H1 (cell line): ENCODE results near the gene NID2. TPM values are rescaled to one million over a fixed set of nuclear protein-coding genes. Genes with fewer than 3 reads are reported as not detected.

Source experiments
- CTCF ChIA-PET: fragments of 300-600 bp; sonication (Branson Sonifier 250); formaldehyde crosslinking; loops from one replicate; lab custom pipeline; 2021; ENCODE audit not compliant: partially characterized antibody; lab: Charles Lee
- POLR2A ChIA-PET: fragments of 300-600 bp; sonication (Branson Sonifier 250); formaldehyde crosslinking; loops from one replicate; lab custom pipeline; 2021; ENCODE audit warnings: inconsistent platforms; ENCODE audit not compliant: partially characterized antibody; lab: Charles Lee
- DNase-seq, 2 experiments: peaks; one replicate each; pipeline versions ENCODE4 v3.0.0 to v3.0.0-alpha.2; 2010 to 2022; ENCODE audit warnings: low spot score in 2 of 2, low read depth in 1 of 2, mixed read lengths in 1 of 2
- FAIRE-seq: peaks from 2 replicates; lab custom pipeline; 2011; peaks lifted over from hg19 to GRCh38; lab: Jason Lieb, UNC
- H2AFZ ChIP-seq: 2 replicates; pipeline ENCODE4 v1.8.1; 2012; ENCODE audit warnings: low read length, inconsistent platforms
- H2AK5ac ChIP-seq: 2 replicates; pipeline ENCODE4 v1.6.1; 2013; ENCODE audit warnings: low read depth, low read length
- H2BK120ac ChIP-seq: replicated peaks from 2 replicates; pipeline ENCODE3; 2013; ENCODE audit warnings: low read depth, low read length, inconsistent platforms
- H2BK12ac ChIP-seq: 2 replicates; pipeline ENCODE4 v1.6.1; 2013; ENCODE audit warnings: low read depth, low read length
- H2BK15ac ChIP-seq: 2 replicates; pipeline ENCODE4 v1.6.1; 2013; ENCODE audit warnings: low read length
- H2BK20ac ChIP-seq: 2 replicates; pipeline ENCODE4 v1.6.1; 2013; ENCODE audit warnings: low read length
- H2BK5ac ChIP-seq: 2 replicates; pipeline ENCODE4 v1.6.1; 2013; ENCODE audit warnings: low read depth, low read length
- H3K14ac ChIP-seq: 2 replicates; pipeline ENCODE4 v1.6.1; 2013; ENCODE audit warnings: inconsistent platforms; ENCODE audit not compliant: insufficient read length
- H3K18ac ChIP-seq: 2 replicates; pipeline ENCODE4 v1.6.1; 2013; ENCODE audit warnings: low read length; ENCODE audit errors: extremely low read depth
- H3K23ac ChIP-seq: 2 replicates; pipeline ENCODE4 v1.6.1; 2013; ENCODE audit warnings: inconsistent platforms; ENCODE audit not compliant: insufficient read length
- H3K23me2 ChIP-seq: 2 replicates; pipeline ENCODE4 v1.6.1; 2013; ENCODE audit warnings: low read depth, low read length
- H3K27ac ChIP-seq: 2 replicates; pipeline ENCODE4 v1.6.1; 2011; ENCODE audit warnings: low read depth, low read length, inconsistent platforms
- H3K27me3 ChIP-seq, 4 experiments: replicated peaks in 1 of 4; 1 replicate in 1 of 4; 2 replicates in 3 of 4; pipeline versions ENCODE4 v1.6.1 to v1.8.1; 2011 to 2013; ENCODE audit warnings: low read length in 3 of 4, mild to moderate bottlenecking in 3 of 4, inconsistent platforms in 2 of 4, mixed read lengths in 2 of 4, moderate library complexity in 1 of 4; ENCODE audit not compliant: control insufficient read depth in 3 of 4, insufficient read depth in 3 of 4; ENCODE audit errors: extremely low read depth in 1 of 4
- H3K36me3 ChIP-seq, 4 experiments: 2 replicates each; pipeline versions ENCODE4 v1.6.1 to v1.8.1; 2011 to 2013; ENCODE audit warnings: mild to moderate bottlenecking in 4 of 4, low read length in 3 of 4, moderate library complexity in 2 of 4, control low read depth in 1 of 4, inconsistent platforms in 1 of 4; ENCODE audit not compliant: insufficient read depth in 4 of 4, control insufficient read depth in 2 of 4
- H3K4ac ChIP-seq: replicated peaks from 2 replicates; pipeline ENCODE3; 2013; ENCODE audit warnings: low read length, low read depth, mixed read lengths, inconsistent platforms; ENCODE audit not compliant: insufficient read length
- H3K4me1 ChIP-seq, 4 experiments: replicated peaks in 1 of 4; 1 replicate in 1 of 4; 2 replicates in 3 of 4; pipeline versions ENCODE4 v1.6.1 to v1.8.1; 2011 to 2013; ENCODE audit warnings: low read length in 3 of 4, inconsistent platforms in 2 of 4, mixed read lengths in 1 of 4; ENCODE audit not compliant: insufficient read depth in 4 of 4, control insufficient read depth in 3 of 4
- H3K4me2 ChIP-seq, 2 experiments: 2 replicates each; pipeline versions ENCODE4 v1.6.1 to v1.8.1; 2011 to 2013; ENCODE audit warnings: low read depth in 2 of 2, low read length in 2 of 2, control low read depth in 1 of 2, inconsistent platforms in 1 of 2, mild to moderate bottlenecking in 1 of 2; ENCODE audit not compliant: insufficient read depth in 1 of 2
- H3K4me3 ChIP-seq, 4 experiments: fragments of 200-600, 300-600 bp in 1 of 4; sonication (generic), shearing (Covaris generic), sonication (Bioruptor Twin) in 1 of 4; 2 replicates each; pipeline versions ENCODE4 v1.5.1 to v1.8.1; 2011 to 2016; ENCODE audit warnings: low read length in 4 of 4, low read depth in 3 of 4, control low read depth in 2 of 4, inconsistent platforms in 2 of 4, mild to moderate bottlenecking in 2 of 4, mixed read lengths in 1 of 4, moderate library complexity in 1 of 4; ENCODE audit not compliant: insufficient read depth in 2 of 4; ENCODE audit errors: extremely low read depth in 1 of 4
- H3K56ac ChIP-seq: replicated peaks from 2 replicates; pipeline ENCODE3; 2013; ENCODE audit warnings: low read depth, mild to moderate bottlenecking, mixed read lengths, low read length, inconsistent platforms; ENCODE audit not compliant: insufficient read length
- H3K79me1 ChIP-seq: 2 replicates; pipeline ENCODE4 v1.6.1; 2013; ENCODE audit warnings: low read depth, low read length, control low read depth
- H3K79me2 ChIP-seq, 2 experiments: 2 replicates each; pipeline versions ENCODE4 v1.6.1 to v1.8.1; 2012 to 2013; ENCODE audit warnings: low read length in 2 of 2, mild to moderate bottlenecking in 2 of 2, inconsistent platforms in 1 of 2; ENCODE audit not compliant: insufficient read depth in 2 of 2, control insufficient read depth in 1 of 2
- H3K9ac ChIP-seq, 4 experiments: replicated peaks in 1 of 4; 1 replicate in 1 of 4; 2 replicates in 3 of 4; pipeline versions ENCODE4 v1.6.1 to v1.8.1; 2011 to 2013; ENCODE audit warnings: low read depth in 3 of 4, low read length in 3 of 4, control low read depth in 2 of 4, mild to moderate bottlenecking in 2 of 4, moderate library complexity in 2 of 4, inconsistent platforms in 1 of 4; ENCODE audit errors: extremely low read depth in 1 of 4
- H3K9me3 ChIP-seq, 2 experiments: 2 replicates each; pipeline versions ENCODE4 v1.6.1 to v1.8.1; 2012 to 2013; ENCODE audit warnings: mild to moderate bottlenecking in 2 of 2, moderate library complexity in 2 of 2, control low read depth in 1 of 2, inconsistent platforms in 1 of 2, low read depth in 1 of 2, low read length in 1 of 2, mixed read lengths in 1 of 2; ENCODE audit not compliant: insufficient read depth in 2 of 2
- H4K20me1 ChIP-seq, 2 experiments: replicated peaks in 1 of 2; 2 replicates each; pipeline versions ENCODE3 to v1.8.1; 2011 to 2013; ENCODE audit warnings: inconsistent platforms in 2 of 2, low read length in 2 of 2, mild to moderate bottlenecking in 1 of 2; ENCODE audit not compliant: insufficient read depth in 2 of 2, control insufficient read depth in 1 of 2
- H4K5ac ChIP-seq: 2 replicates; pipeline ENCODE4 v1.6.1; 2013; ENCODE audit warnings: low read length, low read depth, mixed read lengths, inconsistent platforms; ENCODE audit not compliant: insufficient read length
- H4K8ac ChIP-seq: 2 replicates; pipeline ENCODE4 v1.8.0; 2013; ENCODE audit warnings: mild to moderate bottlenecking, moderate library complexity, low read length, inconsistent platforms; ENCODE audit not compliant: insufficient read depth; ENCODE audit errors: extremely low read depth
- H4K91ac ChIP-seq: replicated peaks from 2 replicates; pipeline ENCODE3; 2013; ENCODE audit warnings: low read length, mixed read lengths, inconsistent platforms; ENCODE audit not compliant: insufficient read length
- CBX5 ChIP-seq: fragments of 300-800, 300-1000 bp; sonication (generic); IDR thresholded peaks from 2 replicates; pipeline ENCODE4 v1.7.1; 2016; ENCODE audit warnings: antibody characterized with exemption, low read length, low read depth
- NANOG ChIP-seq: IDR thresholded peaks from 2 replicates; pipeline ENCODE4 v1.6.1; 2011; ENCODE audit warnings: low read length, low read depth, mild to moderate bottlenecking, inconsistent platforms; ENCODE audit not compliant: insufficient read depth, poor library complexity, severe bottlenecking
- SAP30 ChIP-seq: fragments of 300-600 bp; sonication (generic); IDR thresholded peaks from 2 replicates; pipeline ENCODE4 v1.7.1; 2012; ENCODE audit warnings: low read length, moderate library complexity, mild to moderate bottlenecking, inconsistent platforms; ENCODE audit not compliant: insufficient read depth, insufficient replicate concordance
- TBP ChIP-seq: IDR thresholded peaks from 2 replicates; pipeline ENCODE4 v1.6.1; 2011; ENCODE audit warnings: low read depth, low read length, improper control_type of control experiment
- USF2 ChIP-seq: IDR thresholded peaks from 2 replicates; pipeline ENCODE4 v1.6.1; 2011; ENCODE audit warnings: low read length, improper control_type of control experiment
- WGBS, 2 experiments: shearing (Covaris generic) in 1 of 2; methylation state at CpG; one replicate each; pipeline versions ENCODE4 v1.1.6 to v1.1.7; 2013 to 2015; ENCODE audit warnings: low lambda C conversion rate in 2 of 2, mixed read lengths in 2 of 2, inconsistent platforms in 1 of 2, low coverage in 1 of 2, missing lambda C conversion rate in 1 of 2; ENCODE audit not compliant: insufficient replicate concordance in 2 of 2, insufficient coverage in 1 of 2, insufficient read length in 1 of 2; ENCODE audit errors: extremely low coverage in 1 of 2, missing lambda C conversion rate in 1 of 2; 5-methylcytosine and 5-hydroxymethylcytosine counted together
- polyA plus RNA-seq, 7 experiments: library from polyadenylated mRNA; depleted of rRNA in 3 of 7; stranded (reverse) in 5 of 7; unstranded in 2 of 7; fragments of >200 nt in 5 of 7; fragments of 200-250 nt in 2 of 7; gene quantifications; 1 replicate in 5 of 7; 2 replicates in 1 of 7; 4 replicates in 1 of 7; pipeline versions ENCODE4 v1.2.1 to v1.2.3, GENCODE V29; 2011 to 2013; ENCODE audit warnings: missing spikeins in 2 of 7, mixed read lengths in 2 of 7
- total RNA-seq: library from RNA; stranded (reverse); fragmentation: NEBNext Ultra II Directional; extraction: Animal tissue kit (Norgen Biotek cat#: 25700); gene quantifications from 2 replicates; pipeline ENCODE4 v1.2.1, GENCODE V29; 2021
- TF ChIP-seq, protein P1 (sequence below): IDR thresholded peaks from 2 replicates; pipeline ENCODE4 v1.6.1; 2012; ENCODE audit warnings: inconsistent platforms

Gene NID2
- total and polyA plus RNA-seq, 2 of the 8 experiments (the other 6 are each of a cell fraction or from before 2014, with no cell fraction given) = 6.1 to 12.6 TPM

DNA sequence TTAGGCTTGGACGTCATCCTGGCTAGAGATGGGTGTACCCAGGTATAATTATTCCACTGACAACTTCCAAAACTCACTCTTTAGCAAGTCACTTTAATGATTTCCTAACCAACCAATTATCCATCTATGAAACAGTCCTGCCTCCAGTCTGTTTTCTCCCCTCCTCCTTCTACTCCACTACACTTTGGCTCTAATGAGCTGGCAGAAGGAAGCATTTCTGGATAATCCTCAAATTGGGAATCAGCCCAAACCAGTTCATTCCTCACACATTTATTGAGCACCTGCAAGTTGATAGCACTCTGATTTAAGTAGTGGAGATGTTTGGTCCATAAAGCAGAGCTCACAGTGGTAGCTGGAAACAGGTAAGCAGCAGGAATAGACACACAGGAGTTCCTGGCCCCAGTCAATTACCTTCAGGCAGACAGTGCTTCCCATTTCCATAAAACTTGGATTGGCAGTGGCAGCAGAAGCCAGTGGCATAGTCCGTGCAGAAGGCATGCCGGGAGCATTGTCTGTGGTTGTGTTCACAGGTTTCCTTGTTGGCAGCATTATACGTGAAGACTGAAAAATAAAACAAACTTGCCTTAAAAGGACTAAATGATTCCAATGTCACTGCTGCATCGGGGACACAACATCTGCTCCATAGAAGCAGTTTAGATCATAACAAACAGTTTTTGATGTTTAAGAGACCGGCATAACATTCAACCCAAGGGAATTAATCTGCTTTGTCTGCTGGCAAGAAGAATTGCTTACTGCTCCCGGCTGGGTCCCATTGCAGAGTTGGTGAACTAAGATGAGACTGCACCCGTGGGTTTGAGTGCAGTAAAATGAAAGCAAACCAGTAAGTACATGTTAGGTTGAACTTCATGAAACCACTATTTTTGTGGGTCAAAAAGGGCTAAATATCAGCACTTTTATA is 26.2 kb downstream of the NID2 start:
- no peak overlapping the region for H2BK5ac ChIP-seq
- no peak overlapping the region for H2BK12ac ChIP-seq
- 89% methylated on average over 8 of the region's 8 CpGs; no CpG with 5 or more reads in 1 of the 2 experiments for WGBS, 2 experiments
- H3K56ac ChIP-seq = no peak overlapping the region
- H3K4me3 ChIP-seq = no peak overlapping the region
- no peak overlapping the region for H3K27ac ChIP-seq
- H2AK5ac ChIP-seq = no peak overlapping the region
- H3K9ac ChIP-seq = no peak overlapping the region
- H4K91ac ChIP-seq = no peak overlapping the region
- H3K18ac ChIP-seq = no peak overlapping the region
- FAIRE-seq (no peak), DNase-seq (no peak)
- H3K9me3 ChIP-seq = no peaks in the 10 kb centered on the region
- no peaks in the 10 kb centered on the region for H3K23me2 ChIP-seq
- H3K79me1 ChIP-seq = no peaks in the 10 kb centered on the region
- no peak for TF ChIP-seq TBP
- TF ChIP-seq CBX5 = no peak
- no peak for TF ChIP-seq USF2
- no peak for TF ChIP-seq SAP30
- TF ChIP-seq, protein P1, sequence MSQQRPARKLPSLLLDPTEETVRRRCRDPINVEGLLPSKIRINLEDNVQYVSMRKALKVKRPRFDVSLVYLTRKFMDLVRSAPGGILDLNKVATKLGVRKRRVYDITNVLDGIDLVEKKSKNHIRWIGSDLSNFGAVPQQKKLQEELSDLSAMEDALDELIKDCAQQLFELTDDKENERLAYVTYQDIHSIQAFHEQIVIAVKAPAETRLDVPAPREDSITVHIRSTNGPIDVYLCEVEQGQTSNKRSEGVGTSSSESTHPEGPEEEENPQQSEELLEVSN = no peak
- no peak for TF ChIP-seq NANOG
- H3K14ac ChIP-seq = no peak overlapping the region
- no peaks in the 10 kb centered on the region for H3K27me3 ChIP-seq
- POLR2A ChIA-PET = interaction anchor here (2.0 kb wide), 1 partner anchor 29 kb away, joined by 5 read pairs; no protein-coding TSS in a partner anchor
- no peaks in the 10 kb centered on the region for H3K4me1 ChIP-seq
- H4K8ac ChIP-seq = no peak overlapping the region
- no peaks in the 10 kb centered on the region for H3K79me2 ChIP-seq
- no peak overlapping the region for H4K5ac ChIP-seq
- no peaks in the 10 kb centered on the region; a peak in 1 of 8 replicates for H3K36me3 ChIP-seq
- H3K4me2 ChIP-seq = no peak overlapping the region
- H2BK15ac ChIP-seq = no peak overlapping the region
- no peak overlapping the region for H3K23ac ChIP-seq
- CTCF ChIA-PET = interaction anchor here (0.7 to 10.0 kb wide), 21 partner anchors 9 to 305 kb away, joined by 3 to 135 read pairs (median 7); partner anchors contain the start of gene NID2
- no peak overlapping the region for H2BK120ac ChIP-seq
- no peaks in the 10 kb centered on the region for H4K20me1 ChIP-seq
- H2BK20ac ChIP-seq = no peak overlapping the region
- no peak overlapping the region for H2AFZ ChIP-seq
- H3K4ac ChIP-seq = no peak overlapping the region
